ENCODE results near the gene PCDHGB3. TPM values are rescaled to one million over a fixed set of nuclear protein-coding genes. Genes with fewer than 3 reads are reported as not detected.
"Not testable (repeated sequence)": the region's sequence is repeated elsewhere in the genome, so short reads cannot be mapped to it uniquely, and the experiment has no call there.

Gene PCDHGB3
- total and polyA plus RNA-seq, 2 donors (not counting 1 experiment from before 2014, with no cell fraction given) = 0.52 to 3.8 TPM

DNA sequence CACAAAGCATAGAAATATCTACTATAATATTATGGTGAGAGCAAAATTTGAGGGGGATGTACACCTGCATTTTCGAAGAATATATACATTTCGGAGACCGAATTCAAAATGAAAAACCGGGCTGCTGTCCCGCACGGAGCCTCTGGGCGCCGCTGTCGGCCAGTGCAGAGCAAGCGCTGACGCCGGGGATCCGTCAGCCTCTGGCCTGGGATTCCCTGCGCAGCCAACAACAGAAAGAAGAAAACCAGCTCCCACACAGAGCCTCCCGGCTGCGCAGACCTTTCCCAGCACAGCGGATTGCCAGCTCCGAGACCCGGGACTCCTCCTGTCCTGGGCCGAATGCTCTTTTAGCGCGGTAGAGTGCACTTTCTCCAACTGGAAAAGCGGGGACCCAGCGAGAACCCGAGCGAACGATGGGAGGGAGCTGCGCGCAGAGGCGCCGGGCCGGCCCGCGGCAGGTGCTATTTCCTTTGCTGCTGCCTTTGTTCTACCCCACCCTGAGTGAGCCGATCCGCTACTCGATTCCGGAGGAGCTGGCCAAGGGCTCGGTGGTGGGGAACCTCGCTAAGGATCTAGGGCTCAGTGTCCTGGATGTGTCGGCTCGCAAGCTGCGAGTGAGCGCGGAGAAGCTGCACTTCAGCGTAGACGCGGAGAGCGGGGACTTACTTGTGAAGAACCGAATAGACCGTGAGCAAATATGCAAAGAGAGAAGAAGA is 37.9 kb downstream of the PCDHGB3 start, which contains the start of gene PCDHGB6:
PCDHGB6 (plus strand) TSS at position 232 of the 716 bp plus-strand sequence; CDS start at position 414, 182 bp downstream.
- CTCF ChIA-PET = interaction anchor here (1.0 to 2.8 kb wide), 8 partner anchors 13 to 227 kb away, joined by 3 to 17 read pairs (median 6); partner anchors contain the start of genes PCDHGA11 and PCDHGA12
- H3K4me1 ChIP-seq (ENCODE audit: control insufficient read depth in 2 of 2, insufficient read depth in 2 of 2, low read length in 2 of 2); H3K9me3 Mint-ChIP-seq (ENCODE audit: insufficient read depth); H3K27ac ChIP-seq (ENCODE audit: low read length in 2 of 2); H3K4me1 Mint-ChIP-seq; H3K79me2 ChIP-seq (ENCODE audit: control insufficient read depth, insufficient read depth, low read length); H3K36me3 ChIP-seq (replicated peaks in 1 of 2; ENCODE audit: control extremely low read depth in 1 of 2, control insufficient read depth in 1 of 2, extremely low read depth in 1 of 2, insufficient read depth in 2 of 2, low read length in 1 of 2); H2AFZ ChIP-seq (ENCODE audit: insufficient read depth, low read depth, low read length, poor library complexity, severe bottlenecking); H4K20me1 ChIP-seq (ENCODE audit: control insufficient read depth, insufficient read depth, low read length, poor library complexity, severe bottlenecking); intact Hi-C loops (cut with micrococcal nuclease); POLR2A ChIA-PET; H3K9ac ChIP-seq (ENCODE audit: low read length): not testable (repeated sequence)
- ATAC-seq (ENCODE audit: low read depth) = peak; percentile 73
- H3K4me3 Mint-ChIP-seq = peak within 1 kb of the TSS; percentile 80
- Histone ChIP-seq H3K9me3 (ENCODE audit: control extremely low read depth in 1 of 3, control insufficient read depth in 2 of 3, insufficient read depth in 1 of 3, low read length in 2 of 3) (peaks cover 0 to 56% (median 20%) of the 10 kb centered on the region in 3 donors), H3K4me3 (ENCODE audit: control extremely low read depth in 1 of 5, extremely low read depth in 1 of 5, insufficient read depth in 1 of 5, low read depth in 2 of 5, low read length in 4 of 5) (peak within 1 kb of the TSS in 3 of 5 experiments; percentile 1 to 21 (median 11)), H3K27me3 (replicated peaks in 1 of 4; ENCODE audit: control extremely low read depth in 1 of 4, control insufficient read depth in 3 of 4, insufficient read depth in 4 of 4, low read length in 3 of 4) (peaks cover 0 to 71% (median 49%) of the 10 kb centered on the region in 4 experiments), H3K4me2 (replicated peaks; ENCODE audit: low read depth, low read length, poor library complexity, severe bottlenecking) (peak within 1 kb of the TSS; percentile 33)
- peaks cover 60% of the 10 kb centered on the region for H3K27me3 Mint-ChIP-seq
- TF ChIP-seq CTCF (IDR thresholded peaks at IDR 0.05) = peak; percentile 62
- DNase-seq = peak; percentile 40
- peak within 1 kb of the TSS; percentile 54 for H3K27ac Mint-ChIP-seq
- WGBS (ENCODE audit: insufficient coverage) = 21% methylated on average over 40 of the region's 51 CpGs

- intact Hi-C loops (cut with micrococcal nuclease) = loop anchor here (10.0 kb wide), 1 partner anchor 85 kb away; the partner anchor contains the start of gene TAF7
- WGBS (ENCODE audit: insufficient coverage) = 46% methylated on average over 64 of the region's 64 CpGs
- Histone ChIP-seq H3K36me3 (replicated peaks in 1 of 2; ENCODE audit: control extremely low read depth in 1 of 2, control insufficient read depth in 1 of 2, extremely low read depth in 1 of 2, insufficient read depth in 2 of 2, low read length in 1 of 2) (no peaks in the 10 kb centered on the region), H3K9me3 (ENCODE audit: control extremely low read depth in 1 of 3, control insufficient read depth in 2 of 3, insufficient read depth in 1 of 3, low read length in 2 of 3) (peaks cover 0 to 59% (median 20%) of the 10 kb centered on the region in 3 donors), H3K4me2 (replicated peaks; ENCODE audit: low read depth, low read length, poor library complexity, severe bottlenecking) (no peak overlapping the region), H3K79me2 (ENCODE audit: control insufficient read depth, insufficient read depth, low read length) (no peaks in the 10 kb centered on the region), H3K4me1 (ENCODE audit: control insufficient read depth in 2 of 2, insufficient read depth in 2 of 2, low read length in 2 of 2) (peaks cover 11 to 15% of the 10 kb centered on the region in 2 donors), H3K9ac (ENCODE audit: low read length) (no peak overlapping the region), H3K4me3 (ENCODE audit: control extremely low read depth in 1 of 5, extremely low read depth in 1 of 5, insufficient read depth in 1 of 5, low read depth in 2 of 5, low read length in 4 of 5) (no peak overlapping the region), H4K20me1 (ENCODE audit: control insufficient read depth, insufficient read depth, low read length, poor library complexity, severe bottlenecking) (no peaks in the 10 kb centered on the region), H2AFZ (ENCODE audit: insufficient read depth, low read depth, low read length, poor library complexity, severe bottlenecking) (no peak overlapping the region), H3K27ac (ENCODE audit: low read length in 2 of 2) (no peak overlapping the region), H3K27me3 (replicated peaks in 1 of 4; ENCODE audit: control extremely low read depth in 1 of 4, control insufficient read depth in 3 of 4, insufficient read depth in 4 of 4, low read length in 3 of 4) (peaks cover 0 to 75% (median 55%) of the 10 kb centered on the region in 4 experiments)
- Mint-ChIP-seq H3K9me3 (ENCODE audit: insufficient read depth) (peaks cover 8% of the 10 kb centered on the region), H3K27me3 (peaks cover 63% of the 10 kb centered on the region), H3K27ac (no peak overlapping the region), H3K4me1 (peaks cover 16% of the 10 kb centered on the region), H3K4me3 (no peak overlapping the region)
- no peak for TF ChIP-seq EZH2 (IDR thresholded peaks at IDR 0.05; ENCODE audit: borderline replicate concordance, insufficient read depth, low read depth, low read length, poor library complexity, severe bottlenecking)
- TF ChIP-seq CTCF (IDR thresholded peaks at IDR 0.05) = no peak
- no peak for DNase-seq
- ATAC-seq (ENCODE audit: low read depth) = no peak
- ChIA-PET CTCF (interaction anchor here (0.7 to 6.3 kb wide), 3 partner anchors 40 to 153 kb away, joined by 3 to 56 read pairs (median 3); partner anchors contain the start of gene PCDHGB3), POLR2A (interaction anchor here (0.7 kb wide), 1 partner anchor 469 kb away, joined by 5 read pairs; no protein-coding TSS in a partner anchor)
Measured at GRCh38 chr5:141409598-141410306, 39.7 kb downstream of the PCDHGB3 start.
